Measurements from ENCODE around the gene KRT28. TPM values are rescaled to one million over a fixed set of nuclear protein-coding genes. Genes with fewer than 3 reads are reported as not detected.
A peak's percentile ranks its signal among the peaks of the same experiment; 100 is the strongest.

Gene KRT28
- total RNA-seq, 2 experiments from 2014 or later = not detected

- Mint-ChIP-seq H3K9me3 (no peaks in the 10 kb centered on the region), H3K27ac (no peak overlapping the region)
Observed at GRCh38 chr17:40809721-40810421, 10.1 kb upstream of the KRT28 start.

GRCh38 chr17:40806131-40806530 lies 6.4 kb upstream of the KRT28 start:
- DNase-seq = no peak
- Mint-ChIP-seq H3K27ac (no peak overlapping the region), H3K4me1 (peaks cover 2% of the 10 kb centered on the region), H3K9me3 (no peaks in the 10 kb centered on the region), H3K4me3 (no peak overlapping the region), H3K27me3 (peaks cover 54% of the 10 kb centered on the region), H3K36me3 (no peaks in the 10 kb centered on the region)

More at GRCh38 chr17:40809721-40810421, 10.1 kb upstream of the KRT28 start:
- Mint-ChIP-seq H3K36me3 (no peaks in the 10 kb centered on the region), H3K4me1 (no peaks in the 10 kb centered on the region), H3K27me3 (peaks cover 76% of the 10 kb centered on the region), H3K4me3 (no peak overlapping the region)
- no peak for DNase-seq

DNA sequence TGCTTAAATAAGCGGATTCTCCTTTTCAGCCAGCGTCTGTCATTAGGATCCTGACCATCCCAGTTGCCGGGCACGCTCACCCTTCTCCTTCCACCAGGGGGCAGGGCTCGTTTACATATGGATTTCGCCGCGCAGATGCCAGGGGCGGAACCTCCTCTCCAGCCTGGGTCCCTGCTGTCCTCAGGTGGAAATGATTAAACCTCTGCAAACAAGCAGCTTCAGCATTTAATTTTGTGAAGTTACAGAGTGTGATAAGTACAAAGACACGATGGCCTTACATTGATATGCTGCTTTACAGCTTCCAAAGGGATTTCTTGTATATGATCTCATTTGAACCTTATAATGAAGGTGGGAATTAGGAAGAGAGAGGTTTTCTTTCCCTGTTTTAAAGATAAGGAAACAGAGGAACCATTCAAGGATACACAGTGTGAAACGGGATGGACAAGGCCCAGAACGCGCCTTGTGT lies 3.9 kb upstream of the KRT28 start:
- H3K9me3 Mint-ChIP-seq = no peaks in the 10 kb centered on the region
- H3K27me3 Mint-ChIP-seq = peaks cover 44% of the 10 kb centered on the region
- no peaks in the 10 kb centered on the region for H3K36me3 Mint-ChIP-seq
- DNase-seq = peak; percentile 71
- no peak overlapping the region for H3K27ac Mint-ChIP-seq
- no peak overlapping the region for H3K4me3 Mint-ChIP-seq
- peaks cover 2% of the 10 kb centered on the region for H3K4me1 Mint-ChIP-seq

- H3K27ac Mint-ChIP-seq = no peak overlapping the region
- H3K36me3 Mint-ChIP-seq = no peaks in the 10 kb centered on the region
- no peak overlapping the region for H3K4me3 Mint-ChIP-seq
- peaks cover 2% of the 10 kb centered on the region for H3K4me1 Mint-ChIP-seq
- no peak for DNase-seq
- H3K27me3 Mint-ChIP-seq = peaks cover 39% of the 10 kb centered on the region
- H3K9me3 Mint-ChIP-seq = no peaks in the 10 kb centered on the region
Observed at GRCh38 chr17:40801157-40801556, 1.4 kb upstream of the KRT28 start.

DNA sequence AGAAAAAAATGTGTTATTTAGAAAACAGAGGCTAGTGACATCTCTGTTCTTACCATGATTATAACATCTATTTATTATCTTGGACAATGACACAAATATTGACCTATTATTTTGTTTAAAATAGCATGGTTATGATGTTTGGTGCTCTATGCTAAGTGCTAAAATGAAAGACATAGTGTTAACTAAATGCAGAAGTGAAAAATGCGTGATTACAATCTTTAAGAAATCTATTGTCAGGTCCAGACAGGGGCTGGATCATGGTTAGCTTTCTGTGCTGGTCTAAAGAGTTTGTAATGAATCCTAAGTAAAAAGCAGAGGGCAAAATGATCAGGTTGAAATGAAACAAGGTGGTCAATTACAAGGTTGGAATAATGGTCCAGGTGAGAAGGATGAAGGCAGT lies 622 bp upstream of the KRT28 start:
- Mint-ChIP-seq H3K9me3 (no peaks in the 10 kb centered on the region), H3K4me3 (no peak overlapping the region), H3K27me3 (peaks cover 37% of the 10 kb centered on the region), H3K36me3 (no peaks in the 10 kb centered on the region), H3K4me1 (peaks cover 4% of the 10 kb centered on the region), H3K27ac (no peak overlapping the region)
- DNase-seq = no peak

GRCh38 chr17:40796846-40797245 lies 2.9 kb downstream of the KRT28 start:
- Mint-ChIP-seq H3K27me3 (peaks cover 35% of the 10 kb centered on the region), H3K4me1 (peaks cover 2% of the 10 kb centered on the region), H3K27ac (no peak overlapping the region), H3K9me3 (no peaks in the 10 kb centered on the region), H3K4me3 (no peak overlapping the region), H3K36me3 (no peaks in the 10 kb centered on the region)
- no peak for DNase-seq

DNA sequence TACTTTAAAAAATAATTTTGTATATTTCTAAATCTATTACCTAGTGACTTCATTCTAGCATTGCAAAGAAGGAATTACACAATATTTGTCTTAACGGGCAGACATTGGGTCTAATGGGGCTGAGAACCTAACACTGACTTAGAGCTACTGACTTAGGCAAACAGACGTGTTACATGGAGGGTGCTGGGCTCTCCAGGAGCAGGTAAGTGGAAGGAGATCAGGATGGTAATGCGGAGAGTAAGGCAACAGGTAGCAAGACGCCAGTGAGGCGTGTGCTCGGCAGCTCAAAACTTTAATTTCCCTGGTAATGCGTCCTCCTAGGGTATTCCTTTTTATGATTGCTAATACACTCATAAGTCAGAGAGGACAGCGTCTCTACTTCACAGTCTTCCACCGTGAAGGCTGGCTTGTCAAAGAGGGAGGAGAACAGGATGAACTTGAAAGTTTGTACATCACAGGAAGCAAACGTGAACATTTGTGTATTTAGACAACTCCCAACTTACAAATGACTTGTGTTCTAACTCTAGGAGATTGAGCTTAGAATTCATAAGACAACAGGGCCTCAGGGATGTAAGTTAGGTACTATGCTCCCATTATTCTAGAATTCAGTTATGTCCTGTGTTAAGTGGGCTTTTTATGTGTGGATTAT lies 4.6 kb downstream of the KRT28 start:
- DNase-seq = no peak
- Mint-ChIP-seq H3K9me3 (no peaks in the 10 kb centered on the region), H3K27ac (no peak overlapping the region), H3K4me1 (peaks cover 2% of the 10 kb centered on the region), H3K36me3 (no peaks in the 10 kb centered on the region), H3K4me3 (no peak overlapping the region), H3K27me3 (peaks cover 35% of the 10 kb centered on the region)

DNA sequence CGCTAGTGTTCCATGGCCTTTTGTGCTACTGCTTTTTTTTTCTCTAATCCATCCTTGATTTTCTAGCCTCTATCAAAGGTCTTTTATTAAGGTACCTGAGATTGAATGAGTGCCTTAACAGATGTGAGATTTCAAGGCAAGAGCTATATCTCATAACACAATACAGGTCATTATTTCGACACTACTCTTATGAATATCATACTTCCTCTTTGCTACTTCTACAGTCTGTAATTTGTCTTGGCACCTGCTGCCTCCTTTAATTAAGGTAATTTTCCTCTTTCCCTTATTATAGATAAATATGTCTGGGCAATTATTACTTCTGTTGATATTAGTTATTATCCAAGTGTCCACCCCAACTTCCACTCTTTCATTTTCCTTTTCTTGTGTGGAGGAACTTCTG lies 5.3 kb downstream of the KRT28 start:
- H3K4me1 Mint-ChIP-seq = peaks cover 2% of the 10 kb centered on the region
- H3K27me3 Mint-ChIP-seq = peaks cover 34% of the 10 kb centered on the region
- no peak for DNase-seq
- no peak overlapping the region for H3K27ac Mint-ChIP-seq
- no peak overlapping the region for H3K4me3 Mint-ChIP-seq
- H3K9me3 Mint-ChIP-seq = no peaks in the 10 kb centered on the region
- H3K36me3 Mint-ChIP-seq = no peaks in the 10 kb centered on the region

GRCh38 chr17:40793832-40794231 lies 5.9 kb downstream of the KRT28 start:
- Mint-ChIP-seq H3K27me3 (peaks cover 30% of the 10 kb centered on the region), H3K9me3 (no peaks in the 10 kb centered on the region), H3K36me3 (no peaks in the 10 kb centered on the region), H3K4me1 (peaks cover 2% of the 10 kb centered on the region), H3K27ac (no peak overlapping the region), H3K4me3 (no peak overlapping the region)
- no peak for DNase-seq

DNA sequence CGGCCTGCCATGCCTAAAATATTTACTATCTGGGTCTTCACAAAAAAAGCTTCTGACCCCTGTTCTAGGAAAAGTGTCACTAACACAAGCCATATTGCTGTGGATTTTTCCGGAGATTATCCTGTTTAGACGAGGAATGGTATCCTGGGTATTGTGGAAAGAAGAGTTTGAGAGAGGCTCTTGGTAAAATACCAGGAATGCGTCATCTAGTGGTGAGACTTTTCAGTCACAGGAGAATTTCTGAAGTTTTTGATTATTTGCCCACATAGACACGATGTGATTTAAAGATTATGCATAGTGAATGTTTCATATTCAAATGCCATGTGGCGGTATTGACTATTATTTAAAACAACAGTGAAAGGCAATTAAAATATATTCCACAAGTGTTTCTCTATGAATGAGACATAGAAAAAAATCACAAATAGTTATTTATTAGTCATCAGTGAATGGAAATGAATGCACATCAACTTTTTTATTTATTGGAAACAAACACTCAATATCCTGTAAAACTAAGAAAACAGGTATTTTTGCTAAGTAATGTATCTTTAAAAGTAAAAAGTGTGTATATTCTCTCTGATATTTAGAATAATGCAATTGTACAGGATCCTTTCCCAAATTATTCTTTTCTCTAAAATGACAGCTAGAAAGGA lies 7.8 kb downstream of the KRT28 start:
- no peaks in the 10 kb centered on the region for H3K36me3 Mint-ChIP-seq
- H3K9me3 Mint-ChIP-seq = no peaks in the 10 kb centered on the region
- no peak overlapping the region for H3K27ac Mint-ChIP-seq
- H3K4me3 Mint-ChIP-seq = no peak overlapping the region
- peaks cover 22% of the 10 kb centered on the region for H3K27me3 Mint-ChIP-seq
- peaks cover 2% of the 10 kb centered on the region for H3K4me1 Mint-ChIP-seq
- DNase-seq = no peak

- H3K27ac Mint-ChIP-seq = no peak overlapping the region
- H3K27me3 Mint-ChIP-seq = peaks cover 18% of the 10 kb centered on the region
- DNase-seq = no peak
- H3K4me1 Mint-ChIP-seq = peaks cover 2% of the 10 kb centered on the region
- H3K9me3 Mint-ChIP-seq = no peaks in the 10 kb centered on the region
- H3K36me3 Mint-ChIP-seq = no peaks in the 10 kb centered on the region
- no peak overlapping the region for H3K4me3 Mint-ChIP-seq
Observed at GRCh38 chr17:40791111-40791510, 8.6 kb downstream of the KRT28 start.

GRCh38 chr17:40782450-40782849 lies 17.3 kb downstream of the KRT28 start, which contains the start of gene KRT27:
Gene KRT27, minus strand, starts transcription at chr17:40782550. Its CDS starts 57 bp downstream, at chr17:40782493.
- H3K27me3 Mint-ChIP-seq = peaks cover 44% of the 10 kb centered on the region
- no peak for DNase-seq
- no peak within 1 kb of the TSS for H3K27ac Mint-ChIP-seq
- no peaks in the 10 kb centered on the region for H3K9me3 Mint-ChIP-seq
- no peak within 1 kb of the TSS for H3K4me3 Mint-ChIP-seq
- peaks cover 4% of the 10 kb centered on the region for H3K4me1 Mint-ChIP-seq
- no peaks in the 10 kb centered on the region for H3K36me3 Mint-ChIP-seq

DNA sequence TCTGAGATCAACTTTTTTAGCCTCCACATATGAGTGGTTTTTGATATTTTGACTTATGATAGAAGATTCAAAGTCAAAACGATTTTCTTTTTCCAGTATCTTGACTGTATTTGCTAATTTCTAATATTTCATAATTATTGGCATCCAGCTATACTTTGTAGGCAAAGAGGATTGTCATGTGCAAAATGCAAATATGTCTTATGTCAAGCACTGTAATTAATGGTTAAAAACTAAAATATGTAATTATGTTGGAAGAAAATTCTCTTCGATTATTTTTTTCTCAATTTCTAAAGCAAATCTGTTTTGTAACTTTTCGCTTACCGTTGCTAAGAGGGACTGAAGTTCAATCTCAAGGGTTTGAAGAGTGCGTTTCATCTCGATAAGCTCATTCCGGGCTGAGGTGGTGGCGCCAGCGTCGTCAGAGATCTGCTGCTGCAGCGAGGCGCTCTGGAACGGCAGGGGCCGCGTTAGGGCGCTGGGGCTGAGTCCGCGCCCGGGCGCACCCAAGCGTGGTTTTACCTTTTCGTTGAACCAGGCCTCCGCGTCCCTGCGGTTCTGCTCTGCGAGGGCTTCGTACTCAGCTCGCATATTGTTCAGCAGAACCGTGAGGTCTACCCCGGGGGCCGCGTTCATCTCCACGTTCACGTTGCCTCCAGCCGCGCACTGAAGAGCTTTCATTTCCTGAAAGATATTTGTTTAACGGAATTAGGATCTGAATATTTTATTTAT lies 20.4 kb downstream of the KRT28 start:
- DNase-seq = peak; percentile 34
- Mint-ChIP-seq H3K4me3 (peak overlapping the region; percentile 66), H3K36me3 (no peaks in the 10 kb centered on the region), H3K27me3 (peaks cover 71% of the 10 kb centered on the region), H3K9me3 (no peaks in the 10 kb centered on the region), H3K27ac (no peak overlapping the region), H3K4me1 (peaks cover 4% of the 10 kb centered on the region)

DNA sequence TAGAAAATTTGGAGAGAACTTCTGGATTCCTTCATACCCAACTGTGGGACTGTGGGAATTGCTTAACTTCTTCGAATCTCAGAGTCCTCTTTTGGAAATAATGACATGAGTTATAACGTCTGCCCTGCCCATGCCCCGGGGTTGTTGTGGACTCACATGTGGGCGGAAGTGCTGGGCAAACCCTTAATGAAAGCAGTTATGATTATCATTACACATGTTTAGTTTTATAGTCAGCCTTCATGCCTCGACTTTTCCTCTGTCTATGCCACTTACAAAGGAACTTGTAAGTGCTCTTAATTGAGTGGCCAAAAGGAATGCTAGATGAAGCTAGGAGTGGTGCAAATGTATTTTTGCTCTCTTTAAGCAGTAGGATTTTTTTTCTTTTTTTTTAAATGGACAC lies 21.3 kb downstream of the KRT28 start:
- H3K9me3 Mint-ChIP-seq = no peaks in the 10 kb centered on the region
- no peak overlapping the region for H3K27ac Mint-ChIP-seq
- DNase-seq = no peak
- H3K4me1 Mint-ChIP-seq = peaks cover 4% of the 10 kb centered on the region
- no peaks in the 10 kb centered on the region for H3K36me3 Mint-ChIP-seq
- H3K4me3 Mint-ChIP-seq = no peak overlapping the region
- H3K27me3 Mint-ChIP-seq = peaks cover 74% of the 10 kb centered on the region

GRCh38 chr17:40777971-40778370 lies 21.8 kb downstream of the KRT28 start:
- H3K36me3 Mint-ChIP-seq = no peaks in the 10 kb centered on the region
- H3K4me3 Mint-ChIP-seq = no peak overlapping the region
- no peaks in the 10 kb centered on the region for H3K9me3 Mint-ChIP-seq
- peaks cover 75% of the 10 kb centered on the region for H3K27me3 Mint-ChIP-seq
- H3K4me1 Mint-ChIP-seq = peaks cover 4% of the 10 kb centered on the region
- H3K27ac Mint-ChIP-seq = no peak overlapping the region
- DNase-seq = no peak

All from activated naive CD8-positive, alpha-beta T cell treated with anti-CD3 and anti-CD28 coated beads for 36 hours (primary cell).